ENCODE data around the gene ARHGEF40.

The ARHGEF40 gene

DNA sequence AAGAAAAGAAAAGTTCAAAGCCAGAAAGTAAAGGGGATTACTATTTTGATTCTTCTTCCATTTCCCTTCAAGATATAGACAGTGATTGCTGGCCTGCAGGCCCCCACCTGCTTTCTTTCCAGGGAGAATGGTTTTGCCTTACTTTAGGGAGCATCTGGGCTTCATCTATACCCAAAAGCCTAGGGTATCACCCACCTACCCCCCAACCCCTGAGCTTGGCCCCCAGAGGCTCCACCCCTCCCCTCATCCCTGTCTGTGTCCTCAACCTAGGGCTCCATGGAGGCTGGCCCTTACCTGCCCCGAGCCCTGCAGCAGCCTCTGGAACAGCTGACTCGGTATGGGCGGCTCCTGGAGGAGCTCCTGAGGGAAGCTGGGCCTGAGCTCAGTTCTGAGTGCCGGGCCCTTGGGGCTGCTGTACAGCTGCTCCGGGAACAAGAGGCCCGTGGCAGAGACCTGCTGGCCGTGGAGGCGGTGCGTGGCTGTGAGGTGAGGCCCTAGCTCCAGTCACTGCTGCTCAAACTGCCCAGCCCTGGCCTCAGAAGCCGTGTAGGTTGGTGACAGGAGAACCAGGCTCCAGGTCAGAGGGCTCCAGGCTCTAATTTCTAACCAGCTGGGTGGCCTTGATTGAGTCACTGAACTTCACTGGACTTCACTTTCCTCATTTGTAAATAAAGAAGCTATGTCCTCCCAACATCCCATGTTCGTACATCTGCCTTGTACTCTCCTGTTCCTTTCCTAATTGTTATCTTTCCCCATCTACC, 13.6 kb downstream of the ARHGEF40 start:
- DNase-seq (ENCODE audit: low spot score) = no peak

- DNase-seq (ENCODE audit: low spot score) = no peak
Measured at GRCh38 chr14:21084396-21084795, 14.3 kb downstream of the ARHGEF40 start.

DNA sequence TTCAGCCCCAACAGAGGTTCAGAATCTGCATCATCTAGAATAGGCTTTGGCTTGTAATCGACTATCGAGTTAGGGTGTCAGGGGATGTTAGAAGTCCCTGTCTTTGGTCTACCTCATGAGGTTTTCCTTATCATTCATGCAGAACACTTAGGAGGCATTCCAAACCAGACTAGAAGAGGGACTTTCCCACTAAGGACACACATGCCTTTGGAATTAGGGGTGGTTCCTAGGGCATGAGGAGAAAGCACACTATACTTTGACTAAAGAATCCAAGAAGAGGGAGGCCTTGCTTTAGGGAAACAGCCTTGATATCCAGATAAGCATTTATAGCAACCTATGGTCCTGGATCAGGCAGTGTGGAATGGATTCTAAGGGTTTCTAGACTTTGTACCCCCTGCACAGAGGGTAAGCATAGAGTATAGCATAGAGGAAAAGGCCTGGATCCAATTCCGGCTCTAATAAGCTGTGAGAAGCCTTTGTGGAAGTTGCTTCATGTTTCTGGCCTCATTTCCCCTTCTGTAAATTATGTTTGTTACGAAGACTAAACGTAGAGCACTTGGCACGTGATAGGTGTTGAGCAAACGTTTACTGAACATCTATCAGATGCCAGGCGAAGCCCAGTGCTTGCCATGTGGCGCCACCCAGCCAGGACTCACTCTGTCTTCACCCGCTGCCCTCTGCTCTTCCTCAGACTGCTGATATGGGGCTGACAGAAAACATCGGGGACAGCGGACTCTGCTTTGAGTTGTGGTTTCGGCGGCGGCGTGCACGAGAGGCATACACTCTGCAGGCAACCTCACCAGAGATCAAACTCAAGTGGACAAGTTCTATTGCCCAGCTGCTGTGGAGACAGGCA, 15.1 kb downstream of the ARHGEF40 start:
- DNase-seq (ENCODE audit: low spot score) = no peak

GRCh38 chr14:21086908-21087293, 16.8 kb downstream of the ARHGEF40 start:
- DNase-seq (ENCODE audit: low spot score) = no peak

GRCh38 chr14:21087294-21088091, 17.4 kb downstream of the ARHGEF40 start:
- peak; percentile 93 for DNase-seq (ENCODE audit: low spot score)

- no peak for DNase-seq (ENCODE audit: low spot score)
Measured at GRCh38 chr14:21088687-21089086, 18.6 kb downstream of the ARHGEF40 start.

DNA sequence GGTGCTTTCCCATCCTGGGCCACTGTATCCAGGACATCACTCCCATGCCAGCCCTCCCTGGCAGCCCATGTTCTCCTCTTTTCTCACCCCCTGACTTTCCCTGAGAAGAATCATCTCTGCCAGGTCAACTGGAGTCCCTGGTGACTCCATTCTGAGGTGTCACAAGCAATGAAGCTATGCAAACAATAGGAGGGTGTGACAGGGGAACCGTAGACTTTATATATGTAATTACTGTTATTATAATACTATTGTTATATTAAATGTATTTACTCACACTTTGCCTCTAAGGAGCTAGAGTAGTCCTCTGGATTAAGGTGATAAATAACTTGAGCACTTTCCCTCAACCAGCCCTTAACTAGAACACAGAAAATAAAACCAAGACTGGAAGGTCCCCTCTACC, 19.2 kb downstream of the ARHGEF40 start:
- no peak for DNase-seq (ENCODE audit: low spot score)

- DNase-seq (ENCODE audit: low spot score) = no peak
Measured at GRCh38 chr14:21089877-21090193, 19.7 kb downstream of the ARHGEF40 start.

DNA sequence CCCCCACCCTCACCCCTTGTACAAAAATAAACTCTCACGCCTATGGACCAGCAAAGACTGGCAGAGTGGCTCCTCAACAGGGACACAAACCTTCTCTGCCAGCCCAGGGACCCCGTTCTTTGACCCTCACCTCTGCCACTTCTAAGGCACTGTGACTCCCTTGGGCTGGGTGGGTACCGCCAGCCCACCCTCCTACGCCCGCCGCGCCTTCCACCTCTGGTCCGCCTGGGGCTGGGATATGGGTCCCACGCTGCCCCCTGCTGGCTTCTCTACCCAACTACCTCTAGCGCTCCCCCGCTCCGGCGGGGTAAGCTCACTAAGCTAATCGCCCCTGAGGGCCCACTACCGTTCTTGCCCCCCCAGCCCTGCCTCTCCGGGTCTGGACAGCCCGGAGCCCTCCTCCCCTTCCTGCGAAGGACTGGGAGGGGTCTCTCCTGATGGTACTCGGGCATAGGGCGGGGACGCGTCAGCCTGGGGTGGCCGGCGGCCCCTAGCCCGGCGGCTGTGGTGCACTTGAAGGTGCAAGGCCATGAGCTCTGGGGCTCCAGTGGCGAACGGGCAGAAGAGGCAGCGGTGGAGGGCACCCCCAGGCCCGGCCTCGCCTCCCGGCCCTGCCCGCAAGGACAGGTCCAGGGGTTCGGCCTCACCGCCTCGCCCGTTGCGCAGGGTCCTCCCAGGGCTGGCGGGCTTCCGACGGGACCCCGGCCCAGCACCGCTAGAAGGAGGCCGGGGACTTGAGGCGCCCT, 20.3 kb downstream of the ARHGEF40 start:
- no peak for DNase-seq (ENCODE audit: low spot score)

GRCh38 chr14:21090940-21091663, 21.0 kb downstream of the ARHGEF40 start:
- no peak for DNase-seq (ENCODE audit: low spot score)

DNA sequence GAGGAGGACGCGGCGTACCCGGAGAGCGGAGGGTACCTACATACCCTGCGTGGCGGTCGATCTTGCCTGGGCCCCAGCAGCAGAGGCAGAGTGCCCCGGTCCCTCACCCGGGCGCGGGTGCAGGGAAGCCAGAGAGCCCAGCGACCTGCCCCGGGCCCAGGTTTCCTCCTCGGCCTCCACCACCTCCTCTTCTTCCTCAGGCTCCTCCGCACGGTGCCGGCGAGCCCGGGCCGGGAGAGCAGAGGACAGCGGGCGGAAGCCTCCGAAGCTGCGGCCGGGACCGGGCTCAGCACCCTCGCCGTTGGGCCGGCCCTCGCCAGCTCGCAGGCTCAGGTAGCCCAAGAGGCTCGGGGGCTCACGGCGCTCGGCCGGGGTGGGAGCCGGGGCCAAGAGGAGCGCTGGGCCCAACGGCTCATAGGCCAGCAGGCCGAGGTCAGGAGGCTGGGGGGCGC, 21.7 kb downstream of the ARHGEF40 start:
- DNase-seq (ENCODE audit: low spot score) = no peak

- DNase-seq (ENCODE audit: low spot score) = peak; percentile 82
Measured at GRCh38 chr14:21092273-21093011, 22.3 kb downstream of the ARHGEF40 start.

DNA sequence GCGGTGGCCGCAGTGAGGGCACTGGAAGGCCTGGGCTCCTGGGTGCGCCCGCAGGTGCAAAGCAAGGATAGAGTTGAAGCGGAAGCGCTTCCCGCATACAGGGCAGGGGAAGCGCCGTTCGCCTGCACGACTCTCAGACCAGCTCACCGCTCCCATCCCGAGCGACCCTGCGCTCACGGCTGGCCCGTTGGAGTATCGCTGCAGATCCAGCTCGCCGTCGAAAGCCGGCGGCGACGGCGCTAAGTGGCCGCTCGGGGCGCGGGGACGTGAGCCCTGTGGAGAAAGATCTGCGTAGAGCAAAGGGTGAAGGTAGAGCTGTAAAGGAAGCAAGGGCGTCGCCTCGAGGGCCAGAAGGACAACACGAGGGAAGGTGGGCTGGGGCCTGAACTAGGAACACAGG, 22.9 kb downstream of the ARHGEF40 start:
- no peak for DNase-seq (ENCODE audit: low spot score)

DNA sequence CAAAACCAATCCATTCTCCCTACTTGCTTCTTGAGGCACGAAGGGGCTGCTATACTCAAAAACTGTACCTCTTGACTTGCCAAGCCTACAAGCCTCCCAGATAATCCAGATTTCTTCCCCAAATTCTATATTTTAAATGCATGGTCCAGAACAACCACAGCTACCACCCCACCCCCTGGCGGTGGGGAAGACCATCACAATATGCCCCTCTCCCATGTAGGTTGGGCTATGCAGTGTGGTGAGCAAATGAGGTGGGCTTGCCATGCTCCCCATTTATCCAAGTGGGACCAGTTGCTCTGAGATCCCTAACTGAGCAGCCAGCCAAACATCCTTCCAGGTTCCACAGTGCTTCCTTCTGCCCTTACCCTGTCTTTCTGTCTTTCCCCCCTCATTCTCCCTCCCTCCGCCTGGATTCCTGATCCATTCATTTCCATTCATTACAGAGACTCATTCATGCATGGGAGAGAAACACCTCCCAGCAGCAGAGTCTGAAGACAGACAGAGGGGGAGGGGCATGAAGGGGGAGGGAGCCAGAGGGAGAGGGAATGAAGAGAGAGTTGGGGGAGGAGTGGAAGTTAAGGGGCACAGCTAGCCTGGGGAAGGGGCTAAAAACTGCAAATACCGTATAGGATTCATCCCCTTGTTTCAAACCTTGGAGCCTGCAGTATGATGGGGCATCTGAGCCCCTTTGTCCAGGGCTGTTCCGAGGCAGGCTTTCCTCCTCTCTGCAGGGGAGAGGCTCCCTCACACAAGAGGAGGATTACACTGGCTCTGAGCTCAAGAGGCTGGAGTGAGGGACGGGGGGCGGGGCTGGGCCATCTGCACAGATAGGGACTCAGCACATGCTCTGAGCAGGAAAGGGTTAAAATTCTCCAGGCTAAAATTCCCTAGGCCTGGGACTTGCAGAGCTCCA, 23.9 kb downstream of the ARHGEF40 start:
- peak; percentile 61 for DNase-seq (ENCODE audit: low spot score)

DNA sequence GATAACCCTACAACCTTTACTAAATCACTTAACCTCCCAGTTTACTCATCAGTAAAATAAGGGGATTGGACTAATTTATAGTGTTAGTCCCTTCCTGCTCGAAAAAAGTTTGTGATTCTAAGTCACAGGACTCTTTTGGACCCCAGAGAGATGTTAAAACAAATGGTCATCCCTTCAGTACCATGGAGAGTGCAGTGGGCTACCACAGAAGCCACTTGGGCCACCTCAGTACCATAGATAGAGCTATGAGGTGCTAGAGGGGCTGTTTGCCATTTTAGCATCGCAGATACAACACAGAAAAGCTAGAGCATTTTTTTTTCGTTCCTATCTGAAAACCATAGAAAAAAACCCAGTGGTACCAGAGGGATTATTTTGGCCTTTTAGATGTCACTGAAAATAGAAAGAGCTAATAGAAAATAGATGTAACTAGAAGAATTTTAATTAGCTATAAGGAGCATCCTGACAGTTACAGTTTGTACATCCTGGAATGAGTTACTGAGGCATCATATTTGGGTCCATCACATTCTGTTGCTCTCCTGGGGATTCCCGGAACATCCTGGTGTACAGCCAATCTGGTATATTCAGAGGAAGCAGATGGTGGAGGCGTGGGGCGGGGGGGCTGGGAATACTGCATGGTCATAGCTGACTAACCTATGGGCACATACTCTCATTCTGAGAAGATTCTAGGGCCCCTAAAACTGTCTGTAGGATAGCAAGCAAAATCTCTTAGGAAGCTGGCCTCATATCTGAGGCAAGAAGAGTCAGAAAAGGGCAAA, 25.5 kb downstream of the ARHGEF40 start:
- no peak for DNase-seq (ENCODE audit: low spot score)

DNA sequence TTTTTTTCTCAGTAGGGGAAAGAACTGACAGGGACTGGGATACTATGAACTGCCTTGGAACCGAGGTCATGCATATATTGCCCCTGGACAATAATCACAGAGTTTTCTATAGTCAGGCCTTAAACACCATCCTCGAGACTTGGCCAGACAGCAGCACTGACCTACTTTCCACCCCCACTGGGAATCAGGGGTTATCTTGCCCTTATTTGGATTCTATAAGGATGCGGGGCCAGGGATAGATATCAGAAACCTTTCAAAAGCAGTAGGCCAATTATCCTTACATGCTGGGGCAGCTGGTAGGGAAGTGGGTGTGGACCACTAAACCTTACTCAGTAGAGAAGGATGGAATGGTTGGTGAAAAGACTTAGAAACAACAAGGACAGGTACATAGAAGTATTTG, 26.3 kb downstream of the ARHGEF40 start:
- DNase-seq (ENCODE audit: low spot score) = no peak

- no peak for DNase-seq (ENCODE audit: low spot score)
Measured at GRCh38 chr14:21096978-21097635, 27.0 kb downstream of the ARHGEF40 start.

- DNase-seq (ENCODE audit: low spot score) = no peak
Measured at GRCh38 chr14:21097636-21098075, 27.6 kb downstream of the ARHGEF40 start.
